Chondrocyte (in vitro differentiated cells): ENCODE measurements around the gene PDLIM7. TPM values are rescaled to one million over a fixed set of nuclear protein-coding genes. Genes with fewer than 3 reads are reported as not detected.

Experiments
- DNase-seq: peaks from one replicate; pipeline ENCODE4 v3.0.0; 2021; ENCODE audit warnings: mixed read lengths, low spot score
- H3K27ac Mint-ChIP-seq: one replicate; pipeline ENCODE4 v1.8.0; 2021; ENCODE audit warnings: mild to moderate bottlenecking, moderate library complexity, mixed read lengths; ENCODE audit not compliant: unreplicated experiment
- H3K27me3 Mint-ChIP-seq: 2 replicates; pipeline ENCODE4 v1.8.0; 2021; ENCODE audit warnings: low read depth, mixed read lengths
- H3K36me3 Mint-ChIP-seq: 2 replicates; pipeline ENCODE4 v1.8.0; 2021; ENCODE audit warnings: low read depth, mixed read lengths
- H3K4me1 Mint-ChIP-seq: 2 replicates; pipeline ENCODE4 v1.8.0; 2021; ENCODE audit warnings: low read depth, mild to moderate bottlenecking, mixed read lengths
- H3K4me3 Mint-ChIP-seq: one replicate; pipeline ENCODE4 v1.8.0; 2021; ENCODE audit warnings: mild to moderate bottlenecking, moderate library complexity, mixed read lengths; ENCODE audit not compliant: unreplicated experiment
- H3K9me3 Mint-ChIP-seq: 2 replicates; pipeline ENCODE4 v1.8.0; 2021; ENCODE audit warnings: low read depth, mixed read lengths
- total RNA-seq: library from RNA; stranded (reverse); gene quantifications from 3 replicates; pipeline ENCODE4 v1.2.1, GENCODE V29; 2021
- TF ChIP-seq, protein P1 (sequence below): fragments of 200-600 bp; sonication (generic); IDR thresholded peaks from 2 replicates; pipeline ENCODE4 v1.5.0; 2021; ENCODE audit warnings: antibody characterized with exemption, mild to moderate bottlenecking, moderate library complexity

PDLIM7 gene
- total RNA-seq, 1 donor from 2014 or later, result 633 TPM

DNA sequence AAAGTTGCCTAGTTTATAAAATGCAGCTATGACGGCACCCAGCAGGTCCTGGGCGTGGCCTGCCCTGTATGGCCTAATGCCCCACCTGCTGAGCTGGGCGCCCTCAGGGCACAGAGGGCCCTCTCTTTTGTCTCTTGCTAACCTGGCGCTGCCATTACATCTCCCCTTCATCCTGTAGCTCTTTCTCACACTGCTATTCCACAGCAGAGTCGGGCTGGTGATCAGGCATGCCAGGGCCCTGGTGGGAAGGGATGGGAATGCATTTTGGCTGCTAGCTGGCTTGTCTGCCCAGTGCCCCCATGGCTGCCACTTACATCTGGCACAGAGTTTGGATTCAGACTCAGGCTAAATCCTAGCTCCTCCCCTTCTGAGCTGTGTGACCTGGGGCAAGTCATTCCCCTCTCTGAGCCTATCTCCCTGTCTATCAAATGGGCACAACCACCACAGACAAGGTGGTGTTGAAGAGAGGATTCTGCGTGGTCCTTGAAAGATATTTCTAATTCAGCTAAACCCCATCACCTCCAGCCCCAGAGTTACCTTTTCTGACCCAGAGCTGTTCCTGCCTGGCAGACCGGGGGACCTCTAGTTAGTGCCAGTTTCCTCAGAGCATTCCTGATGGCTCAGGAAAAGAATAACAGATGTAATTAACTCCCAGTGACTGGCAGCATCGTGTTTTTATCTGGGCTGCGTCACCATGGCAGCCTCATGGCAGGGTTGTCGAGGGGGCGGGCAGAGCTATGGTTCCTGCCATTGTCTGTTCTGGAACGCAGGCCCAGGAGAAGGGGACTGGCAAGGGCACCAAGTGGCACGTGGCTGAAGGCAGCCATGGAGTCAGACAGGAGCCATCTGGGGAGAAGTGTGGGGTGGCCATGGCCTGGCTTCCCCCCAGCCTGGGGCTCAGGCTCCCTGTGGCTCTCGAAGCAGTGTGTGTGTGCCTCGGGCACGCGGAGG, 44.4 kb downstream of the PDLIM7 start:
- Mint-ChIP-seq H3K9me3 (no peaks in the 10 kb centered on the region), H3K4me3 (no peak overlapping the region), H3K27ac (no peak overlapping the region), H3K36me3 (peaks cover 4% of the 10 kb centered on the region), H3K27me3 (no peaks in the 10 kb centered on the region), H3K4me1 (peaks cover 25% of the 10 kb centered on the region)
- TF ChIP-seq, protein P1, sequence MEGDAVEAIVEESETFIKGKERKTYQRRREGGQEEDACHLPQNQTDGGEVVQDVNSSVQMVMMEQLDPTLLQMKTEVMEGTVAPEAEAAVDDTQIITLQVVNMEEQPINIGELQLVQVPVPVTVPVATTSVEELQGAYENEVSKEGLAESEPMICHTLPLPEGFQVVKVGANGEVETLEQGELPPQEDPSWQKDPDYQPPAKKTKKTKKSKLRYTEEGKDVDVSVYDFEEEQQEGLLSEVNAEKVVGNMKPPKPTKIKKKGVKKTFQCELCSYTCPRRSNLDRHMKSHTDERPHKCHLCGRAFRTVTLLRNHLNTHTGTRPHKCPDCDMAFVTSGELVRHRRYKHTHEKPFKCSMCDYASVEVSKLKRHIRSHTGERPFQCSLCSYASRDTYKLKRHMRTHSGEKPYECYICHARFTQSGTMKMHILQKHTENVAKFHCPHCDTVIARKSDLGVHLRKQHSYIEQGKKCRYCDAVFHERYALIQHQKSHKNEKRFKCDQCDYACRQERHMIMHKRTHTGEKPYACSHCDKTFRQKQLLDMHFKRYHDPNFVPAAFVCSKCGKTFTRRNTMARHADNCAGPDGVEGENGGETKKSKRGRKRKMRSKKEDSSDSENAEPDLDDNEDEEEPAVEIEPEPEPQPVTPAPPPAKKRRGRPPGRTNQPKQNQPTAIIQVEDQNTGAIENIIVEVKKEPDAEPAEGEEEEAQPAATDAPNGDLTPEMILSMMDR, result no peak
- DNase-seq, result no peak

DNA sequence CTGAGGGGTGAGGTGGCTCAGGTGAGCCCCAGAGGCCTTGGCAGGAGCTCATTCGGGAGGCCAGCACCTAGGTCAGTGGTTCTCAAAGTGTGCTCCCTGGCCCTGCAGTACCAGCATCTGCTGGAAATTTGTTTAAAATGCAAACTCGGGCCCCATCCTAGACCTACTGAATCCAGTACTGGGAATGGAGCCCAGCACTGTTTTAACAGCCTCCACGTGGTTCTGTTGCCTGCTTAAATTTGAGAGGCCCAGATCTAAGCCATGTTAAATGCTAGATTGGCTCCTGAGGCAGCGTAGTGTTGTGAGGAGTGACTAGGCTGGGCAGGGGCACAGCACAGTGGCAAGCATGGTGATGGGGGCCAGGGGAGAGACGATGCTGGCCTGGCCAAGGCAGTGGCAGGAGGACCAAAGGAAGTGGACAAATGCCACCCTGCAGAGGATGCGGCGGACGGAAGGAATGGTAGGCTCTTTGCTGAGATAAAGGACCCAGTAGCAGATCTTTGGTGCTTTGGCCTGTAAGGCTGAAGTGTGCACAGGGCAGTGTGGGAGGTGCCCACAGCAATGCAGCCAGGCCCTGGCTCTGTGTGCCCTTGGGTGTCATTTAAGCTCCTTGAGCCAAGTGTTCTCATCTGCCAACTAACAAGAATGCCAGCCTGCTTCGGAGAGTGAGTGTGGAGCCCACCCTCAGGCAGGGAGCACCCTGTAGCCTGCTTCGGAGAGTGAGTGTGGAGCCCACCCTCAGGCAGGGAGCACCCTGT, 46.6 kb downstream of the PDLIM7 start:
- Mint-ChIP-seq H3K9me3 (no peaks in the 10 kb centered on the region), H3K4me1 (peaks cover 22% of the 10 kb centered on the region), H3K4me3 (no peak overlapping the region), H3K27ac (no peak overlapping the region), H3K27me3 (no peaks in the 10 kb centered on the region), H3K36me3 (no peaks in the 10 kb centered on the region)
- no peak for DNase-seq
- TF ChIP-seq, protein P1, result no peak

DNA sequence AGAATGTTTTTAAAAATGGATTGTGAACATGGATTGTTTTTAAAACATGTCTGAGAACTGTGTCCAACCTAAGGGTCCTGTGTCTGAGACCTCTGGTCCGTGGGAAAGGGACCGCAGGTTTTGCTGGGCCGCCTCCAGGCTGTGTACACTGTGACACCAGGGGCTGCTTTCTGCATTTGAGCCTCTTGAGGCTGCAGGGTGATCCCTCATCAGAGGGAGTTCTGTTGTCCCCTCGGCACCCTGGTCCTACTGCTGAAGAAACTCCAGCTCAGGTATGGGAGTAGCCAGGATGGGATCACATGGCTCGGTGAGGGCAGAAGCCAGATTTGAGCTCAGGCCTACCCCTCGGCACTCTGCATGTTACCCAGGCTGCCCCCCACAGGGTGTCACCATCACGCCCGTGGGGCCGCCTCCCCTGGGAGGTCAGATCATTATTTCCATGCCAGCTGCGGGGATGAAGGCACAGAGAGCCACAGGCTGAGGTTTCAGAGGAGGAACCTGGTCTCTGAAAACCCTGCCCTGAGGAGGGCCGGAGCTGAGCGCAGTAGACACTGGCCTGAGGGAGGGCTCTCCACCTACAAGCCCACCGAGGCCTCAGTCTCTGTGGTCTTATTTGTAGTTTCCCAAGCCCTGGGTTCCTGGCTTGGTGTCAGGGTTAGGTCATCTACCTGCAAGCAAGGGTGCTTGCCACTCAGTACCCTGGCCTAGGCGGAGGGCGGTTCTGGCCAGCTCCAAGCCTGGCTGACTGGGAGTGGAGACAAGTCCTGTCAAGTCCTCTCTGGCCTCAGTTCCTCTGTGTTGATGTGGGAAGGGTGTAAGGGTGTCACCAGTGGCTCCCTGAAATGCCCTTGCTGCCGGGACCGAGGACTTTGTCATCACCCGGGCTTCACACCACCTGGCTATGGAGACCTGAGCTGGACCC, 48.0 kb downstream of the PDLIM7 start:
- H3K9me3 Mint-ChIP-seq, result no peaks in the 10 kb centered on the region
- H3K4me1 Mint-ChIP-seq, result peaks cover 25% of the 10 kb centered on the region
- TF ChIP-seq, protein P1, result no peak
- H3K4me3 Mint-ChIP-seq, result no peak overlapping the region
- H3K36me3 Mint-ChIP-seq, result no peaks in the 10 kb centered on the region
- no peak overlapping the region for H3K27ac Mint-ChIP-seq
- no peaks in the 10 kb centered on the region for H3K27me3 Mint-ChIP-seq
- no peak for DNase-seq

DNA sequence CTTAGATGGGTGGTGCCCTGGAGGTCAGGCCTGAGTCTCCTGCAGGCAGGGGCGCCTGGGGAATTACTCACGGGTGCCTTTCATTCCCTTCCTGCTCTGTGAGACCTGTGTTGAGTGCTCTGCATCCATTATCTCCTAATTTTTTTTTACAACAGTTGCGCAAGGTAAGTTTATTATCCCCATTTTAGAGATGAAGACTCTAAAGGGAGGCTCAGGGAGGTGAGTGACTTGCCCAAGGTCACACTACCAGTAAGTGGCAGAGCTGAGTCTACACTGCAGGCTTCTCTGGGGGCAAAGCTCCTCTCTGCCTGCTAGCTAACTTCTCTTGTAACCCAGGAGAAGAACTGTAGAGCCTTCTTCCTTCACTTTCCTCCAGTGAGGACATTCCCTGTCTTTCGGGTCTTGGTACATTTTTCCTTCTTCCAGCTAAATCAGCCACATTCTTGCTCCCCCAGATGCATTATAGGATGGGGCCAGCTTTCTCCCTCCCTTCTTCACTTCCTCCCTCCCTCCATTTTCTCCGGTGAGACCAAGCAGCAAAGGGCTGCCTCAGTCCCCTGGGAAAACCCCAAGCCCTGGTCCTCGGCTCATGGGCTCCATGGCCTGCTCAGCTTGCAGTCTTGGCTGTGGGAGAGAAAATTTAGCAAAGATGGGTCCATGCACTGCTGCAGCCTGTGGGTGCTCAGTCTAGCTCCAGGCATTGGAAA, 49.0 kb downstream of the PDLIM7 start:
- DNase-seq, result no peak
- no peaks in the 10 kb centered on the region for H3K27me3 Mint-ChIP-seq
- H3K36me3 Mint-ChIP-seq, result no peaks in the 10 kb centered on the region
- no peaks in the 10 kb centered on the region for H3K9me3 Mint-ChIP-seq
- H3K4me1 Mint-ChIP-seq, result peaks cover 21% of the 10 kb centered on the region
- TF ChIP-seq, protein P1, result no peak
- peak overlapping the region; percentile 57 for H3K27ac Mint-ChIP-seq
- peak overlapping the region; percentile 64 for H3K4me3 Mint-ChIP-seq
